Spleen (tissue), 7 donors: ENCODE results near the gene ALOX5AP.

Source experiments
- CTCF ChIP-seq, 11 experiments: fragments of 200-600 bp in 7 of 11; fragments of 450-650 bp in 4 of 11; sonication (generic) in 4 of 11; IDR thresholded peaks in 8 of 11; conservative IDR thresholded peaks in 3 of 11; 1 replicate in 7 of 11; 2 replicates in 4 of 11; pipeline versions ENCODE4 v1.4.0 to v1.8.0; 2016 to 2021; ENCODE audit warnings: antibody characterized with exemption in 11 of 11, inconsistent platforms in 4 of 11, mild to moderate bottlenecking in 1 of 11
- POLR2A ChIP-seq, 3 donors: fragments of 450-650 bp; IDR thresholded peaks; one replicate each; pipeline ENCODE4 v1.5.1; 2017; ENCODE audit warnings: antibody characterized with exemption in 3 of 3, mild to moderate bottlenecking in 1 of 3
- POLR2AphosphoS5 ChIP-seq, 3 donors: sonication (generic); formaldehyde crosslinking; IDR thresholded peaks; one replicate each; pipeline ENCODE4 v1.5.1; 2017; ENCODE audit warnings: antibody characterized with exemption in 3 of 3
- donor health status: DM: no; HTN: no; CAD: no; lungs with moderate emphysema.
- donor health status: DM: no; HTN: no; CAD: no.
- donor health status: DM: no; HTN: no; CAD: no.

GRCh38 chr13:30780338-30780981 lies 45.1 kb downstream of the ALOX5AP start:
- TF ChIP-seq CTCF (IDR thresholded peaks at IDR 0.05 in 8 of 11, conservative IDR thresholded peaks at IDR 0.05 in 3 of 11) (no peak), POLR2A (IDR thresholded peaks at IDR 0.05) (no peak), POLR2AphosphoS5 (IDR thresholded peaks at IDR 0.05) (no peak)
